GM13976 (cell line): Measurements from ENCODE around the gene MSI2.

ENCODE experiments used
- DNase-seq: peaks from one replicate; pipeline ENCODE4 v3.0.0; 2012; ENCODE audit warnings: low spot score
- CTCF ChIP-seq: IDR thresholded peaks from 2 replicates; pipeline ENCODE4 v1.5.1; 2012; ENCODE audit warnings: borderline replicate concordance, mild to moderate bottlenecking; ENCODE audit not compliant: insufficient read depth; ENCODE audit errors: extremely low read depth, missing control alignments, control extremely low read depth
- in situ Hi-C: fragments of 300-500 bp; cut with MboI; formaldehyde crosslinking; loops from one replicate; pipeline ENCODE4 v1.12.0; 2022; ENCODE audit warnings: low sequenced_read_pairs, mixed read lengths, inconsistent platforms; ENCODE audit not compliant: unreplicated experiment

The MSI2 gene

GRCh38 chr17:57707892-57708291, 451.6 kb downstream of the MSI2 start:
- in situ Hi-C loops = no loop called here
- DNase-seq = no peak
- TF ChIP-seq CTCF = no peak

DNA sequence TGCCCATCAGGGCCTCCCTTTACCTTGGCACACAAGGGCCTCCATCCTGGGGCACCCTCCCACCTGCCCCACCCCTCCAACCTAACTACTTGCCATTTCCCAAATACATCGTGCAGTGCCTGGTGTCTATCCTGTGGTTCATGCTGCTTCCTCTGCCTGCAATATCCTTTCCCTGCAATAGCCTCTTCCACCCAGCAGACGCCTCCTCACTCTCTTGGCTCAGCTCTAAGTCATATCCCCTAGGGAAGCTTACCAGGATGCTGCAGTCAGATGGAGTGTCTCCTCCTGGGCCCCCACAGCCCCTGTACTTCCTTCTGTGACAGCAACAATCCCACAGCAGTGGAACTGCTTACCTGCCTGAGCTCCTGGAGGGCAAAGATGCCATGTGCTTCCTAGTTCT, 452.1 kb downstream of the MSI2 start:
- in situ Hi-C loops = no loop called here
- TF ChIP-seq CTCF = no peak
- DNase-seq = no peak

- no peak for TF ChIP-seq CTCF
- no peak for DNase-seq
- in situ Hi-C loops = no loop called here
Measured at GRCh38 chr17:57713140-57713539, 456.8 kb downstream of the MSI2 start.

DNA sequence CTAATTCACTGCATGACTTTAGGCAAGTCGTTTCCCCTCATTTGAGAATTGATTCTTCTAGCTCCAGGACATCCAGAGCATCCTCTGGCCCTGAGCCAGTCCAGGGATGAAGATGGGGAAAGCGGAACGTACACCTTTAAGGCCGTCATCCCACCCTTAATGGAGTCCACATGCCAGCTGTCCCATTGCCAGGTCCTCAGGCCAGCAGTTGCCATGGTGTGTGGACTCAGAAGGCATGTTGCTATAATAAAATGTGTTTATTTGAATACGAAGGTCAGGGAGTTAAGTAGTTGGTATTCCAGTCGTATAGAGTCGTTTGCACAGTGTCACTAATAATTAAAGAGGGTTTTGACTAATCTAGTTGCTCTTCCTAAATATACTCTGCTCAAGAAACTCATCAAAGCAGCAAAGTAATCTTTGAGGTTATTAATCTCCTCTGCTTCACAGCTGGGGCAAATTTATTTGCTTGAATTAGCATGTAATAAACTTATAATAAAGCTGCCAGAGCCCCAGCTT, 458.4 kb downstream of the MSI2 start:
- TF ChIP-seq CTCF = no peak
- DNase-seq = no peak
- in situ Hi-C loops = no loop called here

- no peak for TF ChIP-seq CTCF
- no peak for DNase-seq
- in situ Hi-C loops = no loop called here
Measured at GRCh38 chr17:57715981-57716380, 459.7 kb downstream of the MSI2 start.

DNA sequence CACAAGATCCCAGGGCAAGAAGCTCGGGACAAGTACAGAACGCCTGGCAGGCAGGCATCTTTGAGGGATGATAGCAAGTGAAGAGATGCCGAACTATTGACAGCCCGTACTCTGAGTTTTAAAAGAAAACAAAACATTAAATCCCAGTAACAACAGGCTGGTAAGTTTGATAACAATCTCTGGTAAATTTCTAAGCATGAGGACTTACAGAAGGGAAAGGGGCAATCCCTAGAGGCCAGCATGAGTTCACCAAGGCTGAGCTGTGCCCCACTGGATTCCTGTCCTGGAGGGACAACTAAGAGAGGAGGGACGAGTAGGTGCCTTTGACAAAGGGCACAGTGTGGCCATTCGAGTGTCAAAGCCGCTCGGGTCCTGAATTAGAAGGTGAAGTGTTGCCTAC, 462.6 kb downstream of the MSI2 start:
- in situ Hi-C loops = no loop called here
- DNase-seq = no peak
- TF ChIP-seq CTCF = no peak
